ENCODE measurements around the gene CTBS.

GRCh38 chr1:84583648-84584047, 9.4 kb upstream of the CTBS start:
- TF ChIP-seq CTCF (IDR thresholded peaks at IDR 0.05): no peak
- TF ChIP-seq POLR2A (IDR thresholded peaks at IDR 0.05): no peak
